Measurements from ENCODE around the gene IQGAP3. TPM values are rescaled to one million over a fixed set of nuclear protein-coding genes. Genes with fewer than 3 reads are reported as not detected.

The IQGAP3 gene
- total RNA-seq, 1 donor from 2014 or later, result 1.7 TPM

- TF ChIP-seq CTCF (IDR thresholded peaks at IDR 0.05), result no peak
- Histone ChIP-seq H3K4me3 (no peak overlapping the region), H3K27me3 (ENCODE audit: low read depth) (no peaks in the 10 kb centered on the region), H3K4me1 (peaks cover 18% of the 10 kb centered on the region), H3K9me3 (no peaks in the 10 kb centered on the region), H3K27ac (no peak overlapping the region), H3K36me3 (peaks cover 54% of the 10 kb centered on the region)
- DNase-seq (no peak), ATAC-seq (no peak)
- intact Hi-C loops (cut with DNase I), result no loop called here
Measured at GRCh38 chr1:156598125-156598524, 25.8 kb upstream of the IQGAP3 start.

GRCh38 chr1:156596426-156596825 is 24.1 kb upstream of the IQGAP3 start:
- no peak for ATAC-seq
- DNase-seq, result no peak
- no peak overlapping the region for H3K27ac ChIP-seq
- no peaks in the 10 kb centered on the region for H3K27me3 ChIP-seq (ENCODE audit: low read depth)
- peaks cover 23% of the 10 kb centered on the region for H3K4me1 ChIP-seq
- peaks cover 57% of the 10 kb centered on the region for H3K36me3 ChIP-seq
- no peaks in the 10 kb centered on the region for H3K9me3 ChIP-seq
- no peak for TF ChIP-seq CTCF (IDR thresholded peaks at IDR 0.05)
- intact Hi-C loops (cut with DNase I), result no loop called here
- no peak overlapping the region for H3K4me3 ChIP-seq

- intact Hi-C loops (cut with DNase I), result no loop called here
- Histone ChIP-seq H3K9me3 (no peaks in the 10 kb centered on the region), H3K27me3 (ENCODE audit: low read depth) (no peaks in the 10 kb centered on the region), H3K27ac (no peak overlapping the region), H3K4me1 (peaks cover 21% of the 10 kb centered on the region), H3K4me3 (no peak overlapping the region), H3K36me3 (peaks cover 57% of the 10 kb centered on the region)
- no peak for TF ChIP-seq CTCF (IDR thresholded peaks at IDR 0.05)
- DNase-seq (no peak), ATAC-seq (no peak)
Measured at GRCh38 chr1:156595016-156595415, 22.7 kb upstream of the IQGAP3 start.

GRCh38 chr1:156594190-156594589 is 21.8 kb upstream of the IQGAP3 start:
- no peaks in the 10 kb centered on the region for H3K9me3 ChIP-seq
- no peaks in the 10 kb centered on the region for H3K27me3 ChIP-seq (ENCODE audit: low read depth)
- no peak overlapping the region for H3K27ac ChIP-seq
- intact Hi-C loops (cut with DNase I), result no loop called here
- H3K4me3 ChIP-seq, result no peak overlapping the region
- H3K4me1 ChIP-seq, result peaks cover 18% of the 10 kb centered on the region
- TF ChIP-seq CTCF (IDR thresholded peaks at IDR 0.05), result no peak
- peaks cover 57% of the 10 kb centered on the region for H3K36me3 ChIP-seq
- ATAC-seq (no peak), DNase-seq (no peak)

GRCh38 chr1:156593661-156593989 is 21.3 kb upstream of the IQGAP3 start:
- Histone ChIP-seq H3K36me3 (peaks cover 53% of the 10 kb centered on the region), H3K4me3 (no peak overlapping the region), H3K9me3 (no peaks in the 10 kb centered on the region), H3K4me1 (peaks cover 18% of the 10 kb centered on the region), H3K27ac (no peak overlapping the region), H3K27me3 (ENCODE audit: low read depth) (no peaks in the 10 kb centered on the region)
- intact Hi-C loops (cut with DNase I), result no loop called here
- DNase-seq (no peak), ATAC-seq (no peak)
- TF ChIP-seq CTCF (IDR thresholded peaks at IDR 0.05), result no peak
